Vagina (tissue), 2 donors: ENCODE data around the gene DNAJC30. TPM values are rescaled to one million over a fixed set of nuclear protein-coding genes. Genes with fewer than 3 reads are reported as not detected.

Experiments
- DNase-seq, 2 donors: peaks; one replicate each; pipeline ENCODE4 v3.0.0-alpha.2; 2017; ENCODE audit errors: extremely low spot score in 2 of 2
- H3K27ac ChIP-seq: fragments of 200-600 bp; sonication (generic); one replicate; pipeline ENCODE4 v1.5.1; 2019
- H3K27me3 ChIP-seq: fragments of 200-600 bp; sonication (generic); one replicate; pipeline ENCODE4 v1.5.1; 2019
- H3K36me3 ChIP-seq, 2 donors: fragments of 200-600 bp; sonication (generic); one replicate each; pipeline ENCODE4 v1.5.1; 2017 to 2019
- H3K4me1 ChIP-seq: fragments of 200-600 bp; sonication (generic); one replicate; pipeline ENCODE4 v1.5.1; 2019
- H3K4me3 ChIP-seq, 2 donors: fragments of 200-600 bp; sonication (generic); 1 replicate in 1 of 2; 2 replicates in 1 of 2; pipeline ENCODE4 v1.5.1; 2016 to 2019
- H3K9me3 ChIP-seq: fragments of 200-600 bp; sonication (generic); one replicate; pipeline ENCODE4 v1.5.1; 2019
- POLR2A ChIP-seq, 2 donors: fragments of 450-650 bp; IDR thresholded peaks; one replicate each; pipeline ENCODE4 v1.6.1; 2017; ENCODE audit warnings: antibody characterized with exemption in 2 of 2, mild to moderate bottlenecking in 2 of 2, moderate library complexity in 2 of 2
- POLR2AphosphoS5 ChIP-seq, 2 donors: sonication (generic); formaldehyde crosslinking; IDR thresholded peaks; one replicate each; pipeline ENCODE4 v1.9.0; 2017; ENCODE audit warnings: antibody characterized with exemption in 2 of 2, mild to moderate bottlenecking in 2 of 2, low read depth in 1 of 2; ENCODE audit not compliant: insufficient read depth in 1 of 2
- intact Hi-C: fragments of 100-400 bp; cut with DNase I; formaldehyde crosslinking; loops from one replicate; pipeline ENCODE4 v1.15.1; 2023
- microRNA counts, 2 donors: library from miRNA; unstranded; fragments of <30 nt; microRNA quantifications; one replicate each; lab custom pipeline; 2016 to 2017
- microRNA-seq: library from miRNA; unstranded; fragments of <30 nt; microRNA quantifications from one replicate; pipeline ENCODE4, GENCODE V29; 2017; ENCODE audit warnings: borderline number of aligned reads, borderline replicate concordance
- small RNA-seq: library from RNA; depleted of rRNA; stranded (forward); fragments of <200 nt; gene quantifications from one replicate; pipeline ENCODE3, GENCODE V24; 2016
- total RNA-seq: library from RNA; depleted of rRNA; stranded (reverse); fragments of >200 nt; gene quantifications from one replicate; pipeline ENCODE4 v1.2.3, GENCODE V29; 2016
- TF ChIP-seq, protein P1 (sequence below), 3 experiments: fragments of 450-650 bp in 2 of 3; fragments of 200-600 bp in 1 of 3; sonication (generic) in 1 of 3; IDR thresholded peaks; one replicate each; pipeline ENCODE4 v1.5.1; 2017 to 2019; ENCODE audit warnings: antibody characterized with exemption in 3 of 3, mild to moderate bottlenecking in 2 of 3, moderate library complexity in 2 of 3

DNAJC30 gene
- total RNA-seq, 1 donor from 2014 or later, result 7.1 TPM

DNA sequence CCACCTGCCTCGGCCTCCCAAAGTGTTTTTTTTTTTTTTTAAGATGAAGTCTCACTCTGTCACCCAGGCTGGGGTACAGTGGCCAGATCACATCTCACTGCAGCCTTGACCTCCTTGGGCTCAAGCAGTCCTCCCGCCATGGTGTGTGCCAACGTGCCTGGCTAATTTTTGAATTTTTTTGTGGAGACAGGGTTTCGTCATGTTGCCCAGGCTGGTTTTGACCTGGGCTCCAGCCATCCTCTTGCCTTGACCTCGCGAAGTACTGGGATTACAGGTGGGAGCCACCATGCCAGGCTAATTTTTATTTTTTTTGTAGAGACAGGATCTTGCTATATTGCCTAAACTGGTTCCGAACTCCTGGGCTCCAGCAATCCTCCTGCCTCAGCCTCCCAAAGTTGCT lies 49.9 kb downstream of the DNAJC30 start:
- Histone ChIP-seq H3K4me3 (no peak overlapping the region), H3K4me1 (no peaks in the 10 kb centered on the region), H3K36me3 (no peaks in the 10 kb centered on the region), H3K27ac (no peak overlapping the region), H3K9me3 (no peaks in the 10 kb centered on the region), H3K27me3 (no peaks in the 10 kb centered on the region)
- intact Hi-C loops, result no loop called here
- TF ChIP-seq POLR2AphosphoS5 (IDR thresholded peaks at IDR 0.05; ENCODE audit: insufficient read depth in 1 of 2, low read depth in 1 of 2) (no peak), POLR2A (IDR thresholded peaks at IDR 0.05) (no peak)
- TF ChIP-seq, protein P1, sequence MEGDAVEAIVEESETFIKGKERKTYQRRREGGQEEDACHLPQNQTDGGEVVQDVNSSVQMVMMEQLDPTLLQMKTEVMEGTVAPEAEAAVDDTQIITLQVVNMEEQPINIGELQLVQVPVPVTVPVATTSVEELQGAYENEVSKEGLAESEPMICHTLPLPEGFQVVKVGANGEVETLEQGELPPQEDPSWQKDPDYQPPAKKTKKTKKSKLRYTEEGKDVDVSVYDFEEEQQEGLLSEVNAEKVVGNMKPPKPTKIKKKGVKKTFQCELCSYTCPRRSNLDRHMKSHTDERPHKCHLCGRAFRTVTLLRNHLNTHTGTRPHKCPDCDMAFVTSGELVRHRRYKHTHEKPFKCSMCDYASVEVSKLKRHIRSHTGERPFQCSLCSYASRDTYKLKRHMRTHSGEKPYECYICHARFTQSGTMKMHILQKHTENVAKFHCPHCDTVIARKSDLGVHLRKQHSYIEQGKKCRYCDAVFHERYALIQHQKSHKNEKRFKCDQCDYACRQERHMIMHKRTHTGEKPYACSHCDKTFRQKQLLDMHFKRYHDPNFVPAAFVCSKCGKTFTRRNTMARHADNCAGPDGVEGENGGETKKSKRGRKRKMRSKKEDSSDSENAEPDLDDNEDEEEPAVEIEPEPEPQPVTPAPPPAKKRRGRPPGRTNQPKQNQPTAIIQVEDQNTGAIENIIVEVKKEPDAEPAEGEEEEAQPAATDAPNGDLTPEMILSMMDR (IDR thresholded peaks at IDR 0.05), result no peak
- no peak for DNase-seq

DNA sequence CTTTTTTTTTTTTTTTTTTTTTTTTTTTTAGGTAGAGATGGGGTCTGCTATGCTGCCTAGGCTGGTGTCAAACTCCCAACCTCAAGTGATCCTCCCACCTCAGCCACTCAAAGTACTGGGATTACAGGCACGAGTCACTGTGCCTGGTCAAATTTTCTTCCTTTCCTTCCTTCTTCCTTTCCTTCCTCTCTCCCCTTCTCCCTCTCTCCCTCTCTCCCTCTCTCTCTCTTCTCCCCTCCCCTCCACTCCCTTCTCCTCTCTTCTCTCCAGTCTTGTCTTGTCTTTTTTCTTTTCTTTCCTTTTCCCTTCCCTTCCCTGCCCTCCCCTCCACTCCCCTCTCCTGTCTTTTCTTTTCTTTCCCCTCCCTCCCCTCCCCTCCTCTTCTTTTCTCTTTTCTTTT lies 51.7 kb downstream of the DNAJC30 start:
- Histone ChIP-seq H3K36me3 (no peaks in the 10 kb centered on the region), H3K27me3 (no peaks in the 10 kb centered on the region), H3K4me1 (no peaks in the 10 kb centered on the region), H3K4me3 (no peak overlapping the region), H3K9me3 (no peaks in the 10 kb centered on the region), H3K27ac (no peak overlapping the region)
- intact Hi-C loops, result no loop called here
- TF ChIP-seq POLR2AphosphoS5 (IDR thresholded peaks at IDR 0.05; ENCODE audit: insufficient read depth in 1 of 2, low read depth in 1 of 2) (no peak), POLR2A (IDR thresholded peaks at IDR 0.05) (no peak)
- TF ChIP-seq, protein P1 (IDR thresholded peaks at IDR 0.05), result no peak
- no peak for DNase-seq

MicroRNA genes within 50 kb of the gene (microRNA counts, 767-probe panel; counts per million panel counts)
- 261 to 3,611 counts per million in 2 donors for microRNA hsa-miR-4284 (lab: Ali Mortazavi, UCI)

Small RNA genes lying within 50 kb of the gene (microRNA-seq; reads per million reads assigned to microRNA genes)
- not detected for gene MIR4284

Small RNA genes lying within 50 kb of the gene (small RNA-seq; reads per million reads assigned to genes)
- not detected for gene MIR4284
- not detected for gene RN7SL265P

Other genes with a start within 250 kb of the DNAJC30 start
- gene FZD9, start 249.7 kb downstream of the DNAJC30 start, total RNA-seq, result 1.7 TPM
- gene BAZ1B, start 161.2 kb downstream of the DNAJC30 start, total RNA-seq, result 45.4 TPM
- 57.0 TPM for gene BCL7B, start 125.8 kb downstream of the DNAJC30 start, total RNA-seq
- gene TBL2, start 104.9 kb downstream of the DNAJC30 start, total RNA-seq, result 29.0 TPM
- 6.1 TPM for gene MLXIPL, start 58.9 kb downstream of the DNAJC30 start, total RNA-seq
- 5.4 TPM for gene VPS37D, start 15.6 kb downstream of the DNAJC30 start, total RNA-seq
- gene BUD23, start 144 bp upstream of the DNAJC30 start, total RNA-seq, result 49.8 TPM
- 17.2 TPM for gene STX1A, start 36.2 kb upstream of the DNAJC30 start, total RNA-seq
- gene ABHD11, start 55.3 kb upstream of the DNAJC30 start, total RNA-seq, result 23.8 TPM
- gene CLDN3, start 86.8 kb upstream of the DNAJC30 start, total RNA-seq, result not detected
- gene CLDN4, start 147.5 kb upstream of the DNAJC30 start, total RNA-seq, result 29.5 TPM
- gene METTL27, start 159.1 kb upstream of the DNAJC30 start, total RNA-seq, result not detected
- gene TMEM270, start 177.7 kb upstream of the DNAJC30 start, total RNA-seq, result not detected